Mammary epithelial cell (primary cell): ENCODE data around the gene ARHGEF12.

ENCODE experiments used
- CTCF ChIP-seq, 2 donors: IDR thresholded peaks in 1 of 2; conservative IDR thresholded peaks in 1 of 2; 2 replicates each; pipeline ENCODE4 v1.5.1; 2011 to 2012; ENCODE audit warnings: inconsistent platforms in 2 of 2, low read length in 2 of 2, mild to moderate bottlenecking in 2 of 2, control low read depth in 1 of 2, low read depth in 1 of 2; ENCODE audit not compliant: insufficient read depth in 1 of 2; ENCODE audit errors: extremely low read depth in 1 of 2
- EZH2 ChIP-seq: IDR thresholded peaks from 2 replicates; pipeline ENCODE4 v1.6.1; 2012; ENCODE audit warnings: low read length, inconsistent platforms, borderline replicate concordance

GRCh38 chr11:120334894-120335462 lies 1.2 kb upstream of the ARHGEF12 start:
- no peak for TF ChIP-seq EZH2
- TF ChIP-seq CTCF (conservative IDR thresholded peaks at IDR 0.05 in 1 of 2, IDR thresholded peaks at IDR 0.05 in 1 of 2; ENCODE audit: extremely low read depth in 1 of 2, insufficient read depth in 1 of 2, low read depth in 1 of 2, low read length in 2 of 2), result peak; percentile 69 to 71
